Upper lobe of left lung (tissue), 4 donors: ENCODE data around the gene TBX19.

Experiments
- EP300 ChIP-seq, 4 donors: sonication (generic); formaldehyde crosslinking; IDR thresholded peaks; one replicate each; pipeline ENCODE4 v1.5.1; 2017; ENCODE audit warnings: antibody characterized with exemption in 4 of 4, control low read depth in 2 of 4
- POLR2A ChIP-seq, 4 donors: fragments of 450-650 bp; IDR thresholded peaks; one replicate each; pipeline ENCODE4 v1.5.1; 2016 to 2017; ENCODE audit warnings: antibody characterized with exemption in 4 of 4, mild to moderate bottlenecking in 2 of 4
- POLR2AphosphoS5 ChIP-seq, 2 donors: sonication (generic); formaldehyde crosslinking; IDR thresholded peaks; one replicate each; pipeline ENCODE4 v1.5.1; 2017; ENCODE audit warnings: antibody characterized with exemption in 2 of 2
- TF ChIP-seq, protein P1 (sequence below), 6 experiments: fragments of 450-650 bp in 4 of 6; fragments of 200-600 bp in 2 of 6; sonication (generic) in 2 of 6; IDR thresholded peaks; one replicate each; pipeline ENCODE4 v1.5.1; 2016 to 2019; ENCODE audit warnings: antibody characterized with exemption in 6 of 6

- TF ChIP-seq POLR2AphosphoS5 (IDR thresholded peaks at IDR 0.05) (no peak), EP300 (IDR thresholded peaks at IDR 0.05) (no peak), POLR2A (IDR thresholded peaks at IDR 0.05) (no peak)
- TF ChIP-seq, protein P1, sequence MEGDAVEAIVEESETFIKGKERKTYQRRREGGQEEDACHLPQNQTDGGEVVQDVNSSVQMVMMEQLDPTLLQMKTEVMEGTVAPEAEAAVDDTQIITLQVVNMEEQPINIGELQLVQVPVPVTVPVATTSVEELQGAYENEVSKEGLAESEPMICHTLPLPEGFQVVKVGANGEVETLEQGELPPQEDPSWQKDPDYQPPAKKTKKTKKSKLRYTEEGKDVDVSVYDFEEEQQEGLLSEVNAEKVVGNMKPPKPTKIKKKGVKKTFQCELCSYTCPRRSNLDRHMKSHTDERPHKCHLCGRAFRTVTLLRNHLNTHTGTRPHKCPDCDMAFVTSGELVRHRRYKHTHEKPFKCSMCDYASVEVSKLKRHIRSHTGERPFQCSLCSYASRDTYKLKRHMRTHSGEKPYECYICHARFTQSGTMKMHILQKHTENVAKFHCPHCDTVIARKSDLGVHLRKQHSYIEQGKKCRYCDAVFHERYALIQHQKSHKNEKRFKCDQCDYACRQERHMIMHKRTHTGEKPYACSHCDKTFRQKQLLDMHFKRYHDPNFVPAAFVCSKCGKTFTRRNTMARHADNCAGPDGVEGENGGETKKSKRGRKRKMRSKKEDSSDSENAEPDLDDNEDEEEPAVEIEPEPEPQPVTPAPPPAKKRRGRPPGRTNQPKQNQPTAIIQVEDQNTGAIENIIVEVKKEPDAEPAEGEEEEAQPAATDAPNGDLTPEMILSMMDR (IDR thresholded peaks at IDR 0.05), result no peak
Measured at GRCh38 chr1:168344517-168344916, 63.8 kb downstream of the TBX19 start.
